Spleen (tissue), 11 donors: ENCODE results near the gene USP13. TPM values are rescaled to one million over a fixed set of nuclear protein-coding genes. Genes with fewer than 3 reads are reported as not detected.
"Not testable (repeated sequence)": the region's sequence is repeated elsewhere in the genome, so short reads cannot be mapped to it uniquely, and the experiment has no call there.

ENCODE experiments used
- DNase-seq: peaks from one replicate; pipeline ENCODE4 v3.0.0-alpha.2; 2020
- H3K27ac ChIP-seq, 8 donors: fragments of 200-600 bp; sonication (generic) in 7 of 8; 1 replicate in 4 of 8; 2 replicates in 4 of 8; pipeline versions ENCODE4 v1.5.0 to v1.8.0; 2016 to 2021; ENCODE audit warnings: inconsistent platforms in 4 of 8, mild to moderate bottlenecking in 4 of 8, moderate library complexity in 1 of 8
- H3K27me3 ChIP-seq, 7 donors: fragments of 200-600 bp; sonication (generic) in 6 of 7; replicated peaks in 1 of 7; 1 replicate in 4 of 7; 2 replicates in 3 of 7; pipeline versions ENCODE4 v1.5.0 to v1.8.0; 2016 to 2021; ENCODE audit warnings: inconsistent platforms in 3 of 7, mild to moderate bottlenecking in 1 of 7
- H3K36me3 ChIP-seq, 6 donors: fragments of 200-600 bp; sonication (generic) in 5 of 6; 1 replicate in 4 of 6; 2 replicates in 2 of 6; pipeline versions ENCODE4 v1.5.0 to v1.8.0; 2016 to 2021; ENCODE audit warnings: inconsistent platforms in 2 of 6
- H3K4me1 ChIP-seq, 6 donors: fragments of 200-600 bp; sonication (generic) in 5 of 6; 1 replicate in 3 of 6; 2 replicates in 3 of 6; pipeline versions ENCODE4 v1.5.0 to v1.8.0; 2016 to 2021; ENCODE audit warnings: inconsistent platforms in 3 of 6
- H3K4me3 ChIP-seq, 8 donors: fragments of 200-600 bp; sonication (generic) in 7 of 8; 1 replicate in 4 of 8; 2 replicates in 4 of 8; pipeline versions ENCODE4 v1.5.0 to v1.8.0; 2016 to 2021; ENCODE audit warnings: inconsistent platforms in 4 of 8, mild to moderate bottlenecking in 4 of 8, moderate library complexity in 2 of 8
- H3K9me3 ChIP-seq, 8 donors: fragments of 200-600 bp; sonication (generic) in 7 of 8; 1 replicate in 4 of 8; 2 replicates in 4 of 8; pipeline versions ENCODE4 v1.5.0 to v1.8.0; 2016 to 2021; ENCODE audit warnings: inconsistent platforms in 4 of 8
- POLR2A ChIP-seq, 3 donors: fragments of 450-650 bp; IDR thresholded peaks; one replicate each; pipeline ENCODE4 v1.5.1; 2017; ENCODE audit warnings: antibody characterized with exemption in 3 of 3, mild to moderate bottlenecking in 1 of 3
- POLR2AphosphoS5 ChIP-seq, 3 donors: sonication (generic); formaldehyde crosslinking; IDR thresholded peaks; one replicate each; pipeline ENCODE4 v1.5.1; 2017; ENCODE audit warnings: antibody characterized with exemption in 3 of 3
- WGBS, 5 donors: extraction: QIAGEN DNeasy Blood & Tissue Kit in 3 of 5; methylation state at CpG; one replicate each; pipeline versions ENCODE4 v1.1.5 to v1.1.7; 2013 to 2018; 5-methylcytosine and 5-hydroxymethylcytosine counted together
- intact Hi-C: fragments of 100-400 bp; cut with DNase I; formaldehyde crosslinking; loops from one replicate; pipeline ENCODE4 v1.15.0; 2023; ENCODE audit warnings: low total_unique reads
- polyA plus RNA-seq, 3 donors: library from polyadenylated mRNA; stranded (reverse); fragments of 200-250 nt; gene quantifications; one replicate each; pipeline ENCODE4 v1.2.1, GENCODE V29; 2013
- total RNA-seq, 7 donors: library from RNA; depleted of rRNA in 3 of 7; stranded (reverse); fragments of >200 nt in 3 of 7; fragmentation: NEBNext Ultra II Directional in 4 of 7; extraction: Animal tissue kit (Norgen Biotek cat#: 25700) in 4 of 7; gene quantifications; one replicate each; pipeline versions ENCODE4 v1.1.0 to v1.2.1, GENCODE V29; 2016 to 2021
- TF ChIP-seq, protein P1 (sequence below), 11 experiments: fragments of 200-600 bp in 7 of 11; fragments of 450-650 bp in 4 of 11; sonication (generic) in 4 of 11; IDR thresholded peaks in 8 of 11; conservative IDR thresholded peaks in 3 of 11; 1 replicate in 7 of 11; 2 replicates in 4 of 11; pipeline versions ENCODE4 v1.4.0 to v1.8.0; 2016 to 2021; ENCODE audit warnings: antibody characterized with exemption in 11 of 11, inconsistent platforms in 4 of 11, mild to moderate bottlenecking in 1 of 11
- donor health status: healthy with polysubstance abuse.
- donor health status: DM: no; HTN: no; CAD: no; lungs with moderate emphysema.
- donor health status: DM: no; HTN: no; CAD: no.
- donor health status: Bipolar disorder and iron deficiency.
- donor health status: healthy.
- donor health status: DM: no; HTN: no; CAD: no.
- donor health status: DM: yes; HTN: yes; CAD: no.

The USP13 gene
- total and polyA plus RNA-seq, 10 donors = 1.1 to 9.4 (median 7.1) TPM

DNA sequence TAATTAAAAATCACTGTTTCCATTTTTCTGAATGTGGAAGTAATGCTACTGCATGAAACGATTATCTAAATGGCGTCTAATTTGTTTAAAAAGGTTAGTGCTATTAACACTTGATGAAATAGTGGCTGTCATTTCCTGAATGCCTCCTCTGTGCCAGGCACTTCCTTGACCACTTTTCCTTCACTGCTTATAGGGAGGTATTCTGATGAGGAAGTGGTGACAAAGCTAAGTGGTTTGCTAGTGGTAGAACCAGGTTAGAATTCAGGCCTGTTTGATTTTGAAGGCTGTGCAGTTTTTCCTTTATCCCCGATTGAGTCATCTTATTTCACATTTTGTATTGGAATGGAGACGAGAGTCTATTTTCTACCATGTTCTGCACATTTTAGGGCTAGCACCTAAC is 119.0 kb downstream of the USP13 start:
- 64 to 76% (median 69%) methylated on average over 4 of the region's 4 CpGs for WGBS, 5 donors
- no peak overlapping the region for H3K4me3 ChIP-seq
- intact Hi-C loops = no loop called here
- no peaks in the 10 kb centered on the region for H3K27me3 ChIP-seq
- TF ChIP-seq POLR2AphosphoS5 (IDR thresholded peaks at IDR 0.05) (no peak), POLR2A (IDR thresholded peaks at IDR 0.05) (no peak)
- TF ChIP-seq, protein P1, sequence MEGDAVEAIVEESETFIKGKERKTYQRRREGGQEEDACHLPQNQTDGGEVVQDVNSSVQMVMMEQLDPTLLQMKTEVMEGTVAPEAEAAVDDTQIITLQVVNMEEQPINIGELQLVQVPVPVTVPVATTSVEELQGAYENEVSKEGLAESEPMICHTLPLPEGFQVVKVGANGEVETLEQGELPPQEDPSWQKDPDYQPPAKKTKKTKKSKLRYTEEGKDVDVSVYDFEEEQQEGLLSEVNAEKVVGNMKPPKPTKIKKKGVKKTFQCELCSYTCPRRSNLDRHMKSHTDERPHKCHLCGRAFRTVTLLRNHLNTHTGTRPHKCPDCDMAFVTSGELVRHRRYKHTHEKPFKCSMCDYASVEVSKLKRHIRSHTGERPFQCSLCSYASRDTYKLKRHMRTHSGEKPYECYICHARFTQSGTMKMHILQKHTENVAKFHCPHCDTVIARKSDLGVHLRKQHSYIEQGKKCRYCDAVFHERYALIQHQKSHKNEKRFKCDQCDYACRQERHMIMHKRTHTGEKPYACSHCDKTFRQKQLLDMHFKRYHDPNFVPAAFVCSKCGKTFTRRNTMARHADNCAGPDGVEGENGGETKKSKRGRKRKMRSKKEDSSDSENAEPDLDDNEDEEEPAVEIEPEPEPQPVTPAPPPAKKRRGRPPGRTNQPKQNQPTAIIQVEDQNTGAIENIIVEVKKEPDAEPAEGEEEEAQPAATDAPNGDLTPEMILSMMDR (IDR thresholded peaks at IDR 0.05 in 8 of 11, conservative IDR thresholded peaks at IDR 0.05 in 3 of 11) = no peak
- peaks cover 0 to 61% (median 10%) of the 10 kb centered on the region in 6 donors for H3K36me3 ChIP-seq
- no peak overlapping the region for H3K27ac ChIP-seq
- H3K4me1 ChIP-seq = peaks cover 0 to 4% (median 0%) of the 10 kb centered on the region in 6 donors
- no peak for DNase-seq
- H3K9me3 ChIP-seq = peaks cover 0 to 19% (median 0%) of the 10 kb centered on the region in 8 donors

DNA sequence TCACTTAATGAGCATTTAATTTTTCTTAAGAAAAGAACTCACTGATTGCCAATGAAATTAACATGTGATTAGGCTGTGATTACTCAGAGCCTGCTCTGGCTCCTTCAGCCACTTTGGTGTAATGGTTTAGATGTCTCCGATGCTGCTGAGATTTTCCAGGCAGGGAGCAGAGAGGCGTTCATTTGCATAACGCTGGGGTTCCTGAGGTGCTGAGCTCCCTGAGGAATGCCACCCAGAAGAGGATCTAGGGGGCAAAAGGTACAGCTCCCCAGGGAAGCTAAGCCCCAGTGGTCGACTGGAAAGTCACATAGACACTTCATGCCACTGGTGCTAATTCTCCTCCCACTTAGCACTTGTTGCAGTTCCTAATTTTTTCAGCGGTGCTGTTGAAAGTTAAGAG is 119.5 kb downstream of the USP13 start:
- Histone ChIP-seq H3K27me3 (no peaks in the 10 kb centered on the region), H3K27ac (no peak overlapping the region), H3K4me1 (peaks cover 0 to 4% (median 0%) of the 10 kb centered on the region in 6 donors), H3K4me3 (no peak overlapping the region), H3K9me3 (peaks cover 0 to 19% (median 0%) of the 10 kb centered on the region in 8 donors), H3K36me3 (peaks cover 0 to 56% (median 7%) of the 10 kb centered on the region in 6 donors)
- intact Hi-C loops = no loop called here
- WGBS, 5 donors = 73 to 90% (median 84%) methylated on average over 5 of the region's 5 CpGs
- no peak for DNase-seq
- no peak for TF ChIP-seq POLR2A (IDR thresholded peaks at IDR 0.05)
- TF ChIP-seq POLR2AphosphoS5 (IDR thresholded peaks at IDR 0.05) = no peak
- TF ChIP-seq, protein P1 (IDR thresholded peaks at IDR 0.05 in 8 of 11, conservative IDR thresholded peaks at IDR 0.05 in 3 of 11) = no peak

DNA sequence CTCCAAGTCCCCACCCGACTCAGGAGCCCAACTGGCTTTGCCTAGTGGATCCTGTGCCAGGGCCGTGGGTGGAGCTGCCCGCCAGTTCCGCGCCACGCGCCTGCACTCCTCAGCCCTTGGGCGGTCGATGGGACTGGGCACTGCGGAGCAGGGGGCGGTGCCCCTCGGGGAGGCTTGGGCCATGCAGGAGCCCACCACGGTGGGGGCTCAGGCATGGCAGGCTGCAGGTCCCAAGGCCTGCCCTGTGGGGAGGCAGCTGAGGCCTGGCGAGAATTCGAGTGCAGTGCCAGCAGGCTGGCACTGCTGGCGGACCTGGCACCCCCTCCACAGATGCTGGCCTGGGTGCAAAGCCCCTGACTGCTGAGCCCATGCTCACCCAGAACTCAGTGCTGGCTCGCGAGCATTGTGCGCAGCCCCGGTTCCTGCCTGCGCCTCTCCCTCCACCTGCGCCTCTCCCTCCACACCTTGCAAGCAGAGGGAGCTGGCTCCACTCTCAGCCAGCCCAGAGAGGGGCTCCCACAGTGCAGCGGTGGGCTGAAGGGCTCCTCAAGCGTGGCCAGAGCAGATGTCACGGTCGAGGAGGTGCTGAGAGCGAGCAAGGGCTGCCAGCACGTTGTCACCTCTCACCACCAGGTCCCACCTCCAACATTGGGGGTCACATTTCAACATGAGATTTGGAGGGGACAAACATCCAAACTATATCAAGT is 122.7 kb downstream of the USP13 start:
- WGBS, 5 donors = 97 to 99% (median 98%) methylated on average over 24 to 28 of the region's 28 CpGs

DNA sequence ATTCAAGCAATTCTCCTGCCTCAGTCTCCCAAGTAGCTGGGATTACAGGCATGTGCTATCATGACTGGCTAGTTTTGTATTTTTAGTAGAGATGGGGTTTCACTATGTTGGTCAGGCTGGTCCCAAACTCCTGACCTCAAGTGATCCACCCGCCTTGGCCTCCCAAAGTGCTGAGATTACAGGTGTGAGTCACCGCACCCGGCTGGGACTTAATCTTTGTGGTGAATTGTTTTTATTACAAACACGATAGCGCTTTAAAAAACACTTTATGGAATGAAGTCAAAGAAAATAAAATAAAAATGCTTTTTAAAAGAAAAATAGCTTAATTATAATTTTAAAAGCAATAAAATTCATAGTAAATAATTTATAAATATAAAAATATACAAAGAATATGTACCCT is 130.0 kb downstream of the USP13 start:
- H3K4me3 ChIP-seq, DNase-seq, H3K4me1 ChIP-seq, H3K27me3 ChIP-seq, intact Hi-C loops, H3K27ac ChIP-seq, H3K9me3 ChIP-seq: not testable (repeated sequence)
- WGBS, 5 donors = 94 to 99% (median 97%) methylated on average over 5 of the region's 5 CpGs
- peaks cover 0 to 72% (median 10%) of the 10 kb centered on the region in 6 donors for H3K36me3 ChIP-seq

More for the DNA sequence above, 122.7 kb downstream of the USP13 start:
- H3K4me1 ChIP-seq = no peaks in the 10 kb centered on the region
- intact Hi-C loops = no loop called here
- peaks cover 0 to 22% (median 0%) of the 10 kb centered on the region in 8 donors for H3K9me3 ChIP-seq
- no peak overlapping the region for H3K4me3 ChIP-seq
- H3K36me3 ChIP-seq = peaks cover 0 to 62% (median 7%) of the 10 kb centered on the region in 6 donors
- H3K27ac ChIP-seq = no peak overlapping the region
- no peak for DNase-seq
- no peaks in the 10 kb centered on the region for H3K27me3 ChIP-seq
- TF ChIP-seq POLR2AphosphoS5 (IDR thresholded peaks at IDR 0.05) (no peak), POLR2A (IDR thresholded peaks at IDR 0.05) (no peak)
- TF ChIP-seq, protein P1 (IDR thresholded peaks at IDR 0.05 in 8 of 11, conservative IDR thresholded peaks at IDR 0.05 in 3 of 11) = no peak
